Dermis blood vessel endothelial cell (primary cell): ENCODE measurements around the gene LINGO1. TPM values are rescaled to one million over a fixed set of nuclear protein-coding genes. Genes with fewer than 3 reads are reported as not detected.

ENCODE experiments used
- DNase-seq: peaks from one replicate; pipeline ENCODE4 v3.0.0; 2010
- total RNA-seq: library from RNA; depleted of rRNA; stranded (reverse); fragments of >200 nt; gene quantifications from 2 replicates; pipeline ENCODE4 v1.2.3, GENCODE V29; 2014

Gene LINGO1
- total RNA-seq, 1 donor from 2014 or later = not detected

GRCh38 chr15:77568973-77569728, 63.6 kb downstream of the LINGO1 start:
- DNase-seq = no peak

GRCh38 chr15:77568014-77568972, 64.4 kb downstream of the LINGO1 start:
- DNase-seq = no peak

GRCh38 chr15:77567202-77567601, 65.5 kb downstream of the LINGO1 start:
- no peak for DNase-seq

- DNase-seq = no peak
Observed at GRCh38 chr15:77566092-77566491, 66.6 kb downstream of the LINGO1 start.

- DNase-seq = no peak
Observed at GRCh38 chr15:77565378-77565915, 67.3 kb downstream of the LINGO1 start.

- no peak for DNase-seq
Observed at GRCh38 chr15:77564938-77565337, 67.8 kb downstream of the LINGO1 start.

GRCh38 chr15:77564341-77564740, 68.4 kb downstream of the LINGO1 start:
- no peak for DNase-seq

- DNase-seq = no peak
Observed at GRCh38 chr15:77563623-77564156, 69.0 kb downstream of the LINGO1 start.

Other genes with a start within 250 kb of the LINGO1 start
- gene PEAK1, start 212.8 kb downstream of the LINGO1 start, total RNA-seq = 69.3 and 105 TPM in 2 replicates
- gene HMG20A, start 212.0 kb downstream of the LINGO1 start, total RNA-seq = 34.0 and 49.0 TPM in 2 replicates